ENCODE measurements around the gene LYPLA2.
"Not testable (repeated sequence)": the region's sequence is repeated elsewhere in the genome, so short reads cannot be mapped to it uniquely, and the experiment has no call there.

LYPLA2 gene

GRCh38 chr1:23825762-23826522 is 35.0 kb downstream of the LYPLA2 start:
- in situ Hi-C loops (cut with HindIII; ENCODE audit: low sequenced_read_pairs), result no loop called here

GRCh38 chr1:23826590-23826989 is 35.6 kb downstream of the LYPLA2 start:
- in situ Hi-C loops (cut with HindIII; ENCODE audit: low sequenced_read_pairs), result not testable (repeated sequence)

- in situ Hi-C loops (cut with HindIII; ENCODE audit: low sequenced_read_pairs), result no loop called here
Observed at GRCh38 chr1:23827717-23828116, 36.8 kb downstream of the LYPLA2 start.

- in situ Hi-C loops (cut with HindIII; ENCODE audit: low sequenced_read_pairs), result not testable (repeated sequence)
Observed at GRCh38 chr1:23834156-23834555, 43.2 kb downstream of the LYPLA2 start.

GRCh38 chr1:23836037-23836436 is 45.1 kb downstream of the LYPLA2 start:
- in situ Hi-C loops (cut with HindIII; ENCODE audit: low sequenced_read_pairs), result no loop called here

GRCh38 chr1:23837908-23838307 is 47.0 kb downstream of the LYPLA2 start:
- in situ Hi-C loops (cut with HindIII; ENCODE audit: low sequenced_read_pairs), result no loop called here

GRCh38 chr1:23838401-23838866 is 47.5 kb downstream of the LYPLA2 start:
- in situ Hi-C loops (cut with HindIII; ENCODE audit: low sequenced_read_pairs), result no loop called here

- in situ Hi-C loops (cut with HindIII; ENCODE audit: low sequenced_read_pairs), result no loop called here
Observed at GRCh38 chr1:23843644-23844043, 52.7 kb downstream of the LYPLA2 start.
